ENCODE data around the gene SLC35B4.

DNA sequence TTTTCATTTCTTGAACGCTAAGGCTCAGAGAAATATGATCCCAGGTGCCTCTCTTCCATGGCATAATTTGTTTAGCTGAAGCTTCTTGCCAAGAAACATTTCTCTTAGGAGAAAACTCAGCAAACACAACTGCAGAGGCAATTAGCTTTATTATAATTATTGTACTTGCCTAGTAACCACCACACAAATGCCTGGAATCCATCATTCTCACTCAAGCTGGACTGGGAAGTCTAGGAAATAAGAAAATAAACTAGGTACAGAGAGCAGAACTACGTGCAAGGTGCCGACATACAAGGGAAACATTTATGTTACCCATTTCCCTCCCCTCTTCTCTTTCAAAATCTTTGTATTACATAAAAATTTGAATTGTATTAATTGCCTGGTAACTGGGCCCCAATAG lies 15.1 kb downstream of the SLC35B4 start:
- TF ChIP-seq, protein P1, sequence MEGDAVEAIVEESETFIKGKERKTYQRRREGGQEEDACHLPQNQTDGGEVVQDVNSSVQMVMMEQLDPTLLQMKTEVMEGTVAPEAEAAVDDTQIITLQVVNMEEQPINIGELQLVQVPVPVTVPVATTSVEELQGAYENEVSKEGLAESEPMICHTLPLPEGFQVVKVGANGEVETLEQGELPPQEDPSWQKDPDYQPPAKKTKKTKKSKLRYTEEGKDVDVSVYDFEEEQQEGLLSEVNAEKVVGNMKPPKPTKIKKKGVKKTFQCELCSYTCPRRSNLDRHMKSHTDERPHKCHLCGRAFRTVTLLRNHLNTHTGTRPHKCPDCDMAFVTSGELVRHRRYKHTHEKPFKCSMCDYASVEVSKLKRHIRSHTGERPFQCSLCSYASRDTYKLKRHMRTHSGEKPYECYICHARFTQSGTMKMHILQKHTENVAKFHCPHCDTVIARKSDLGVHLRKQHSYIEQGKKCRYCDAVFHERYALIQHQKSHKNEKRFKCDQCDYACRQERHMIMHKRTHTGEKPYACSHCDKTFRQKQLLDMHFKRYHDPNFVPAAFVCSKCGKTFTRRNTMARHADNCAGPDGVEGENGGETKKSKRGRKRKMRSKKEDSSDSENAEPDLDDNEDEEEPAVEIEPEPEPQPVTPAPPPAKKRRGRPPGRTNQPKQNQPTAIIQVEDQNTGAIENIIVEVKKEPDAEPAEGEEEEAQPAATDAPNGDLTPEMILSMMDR (IDR thresholded peaks at IDR 0.05) = no peak
- TF ChIP-seq POLR2A (IDR thresholded peaks at IDR 0.05) = no peak
